H1 (cell line): ENCODE results near the gene ZBTB38. TPM values are rescaled to one million over a fixed set of nuclear protein-coding genes. Genes with fewer than 3 reads are reported as not detected.

Experiments used
- CTCF ChIA-PET: fragments of 300-600 bp; sonication (Branson Sonifier 250); formaldehyde crosslinking; loops from one replicate; lab custom pipeline; 2021; ENCODE audit not compliant: partially characterized antibody; lab: Charles Lee
- POLR2A ChIA-PET: fragments of 300-600 bp; sonication (Branson Sonifier 250); formaldehyde crosslinking; loops from one replicate; lab custom pipeline; 2021; ENCODE audit warnings: inconsistent platforms; ENCODE audit not compliant: partially characterized antibody; lab: Charles Lee
- DNase-seq, 2 experiments: peaks; one replicate each; pipeline versions ENCODE4 v3.0.0 to v3.0.0-alpha.2; 2010 to 2022; ENCODE audit warnings: low spot score in 2 of 2, low read depth in 1 of 2, mixed read lengths in 1 of 2
- FAIRE-seq: peaks from 2 replicates; lab custom pipeline; 2011; peaks lifted over from hg19 to GRCh38; lab: Jason Lieb, UNC
- H2AFZ ChIP-seq: 2 replicates; pipeline ENCODE4 v1.8.1; 2012; ENCODE audit warnings: low read length, inconsistent platforms
- H2AK5ac ChIP-seq: 2 replicates; pipeline ENCODE4 v1.6.1; 2013; ENCODE audit warnings: low read depth, low read length
- H2BK120ac ChIP-seq: replicated peaks from 2 replicates; pipeline ENCODE3; 2013; ENCODE audit warnings: low read depth, low read length, inconsistent platforms
- H2BK12ac ChIP-seq: 2 replicates; pipeline ENCODE4 v1.6.1; 2013; ENCODE audit warnings: low read depth, low read length
- H2BK15ac ChIP-seq: 2 replicates; pipeline ENCODE4 v1.6.1; 2013; ENCODE audit warnings: low read length
- H2BK20ac ChIP-seq: 2 replicates; pipeline ENCODE4 v1.6.1; 2013; ENCODE audit warnings: low read length
- H2BK5ac ChIP-seq: 2 replicates; pipeline ENCODE4 v1.6.1; 2013; ENCODE audit warnings: low read depth, low read length
- H3K14ac ChIP-seq: 2 replicates; pipeline ENCODE4 v1.6.1; 2013; ENCODE audit warnings: inconsistent platforms; ENCODE audit not compliant: insufficient read length
- H3K18ac ChIP-seq: 2 replicates; pipeline ENCODE4 v1.6.1; 2013; ENCODE audit warnings: low read length; ENCODE audit errors: extremely low read depth
- H3K23ac ChIP-seq: 2 replicates; pipeline ENCODE4 v1.6.1; 2013; ENCODE audit warnings: inconsistent platforms; ENCODE audit not compliant: insufficient read length
- H3K23me2 ChIP-seq: 2 replicates; pipeline ENCODE4 v1.6.1; 2013; ENCODE audit warnings: low read depth, low read length
- H3K27ac ChIP-seq: 2 replicates; pipeline ENCODE4 v1.6.1; 2011; ENCODE audit warnings: low read depth, low read length, inconsistent platforms
- H3K27me3 ChIP-seq, 4 experiments: replicated peaks in 1 of 4; 1 replicate in 1 of 4; 2 replicates in 3 of 4; pipeline versions ENCODE4 v1.6.1 to v1.8.1; 2011 to 2013; ENCODE audit warnings: low read length in 3 of 4, mild to moderate bottlenecking in 3 of 4, inconsistent platforms in 2 of 4, mixed read lengths in 2 of 4, moderate library complexity in 1 of 4; ENCODE audit not compliant: control insufficient read depth in 3 of 4, insufficient read depth in 3 of 4; ENCODE audit errors: extremely low read depth in 1 of 4
- H3K36me3 ChIP-seq, 4 experiments: 2 replicates each; pipeline versions ENCODE4 v1.6.1 to v1.8.1; 2011 to 2013; ENCODE audit warnings: mild to moderate bottlenecking in 4 of 4, low read length in 3 of 4, moderate library complexity in 2 of 4, control low read depth in 1 of 4, inconsistent platforms in 1 of 4; ENCODE audit not compliant: insufficient read depth in 4 of 4, control insufficient read depth in 2 of 4
- H3K4ac ChIP-seq: replicated peaks from 2 replicates; pipeline ENCODE3; 2013; ENCODE audit warnings: low read length, low read depth, mixed read lengths, inconsistent platforms; ENCODE audit not compliant: insufficient read length
- H3K4me1 ChIP-seq, 4 experiments: replicated peaks in 1 of 4; 1 replicate in 1 of 4; 2 replicates in 3 of 4; pipeline versions ENCODE4 v1.6.1 to v1.8.1; 2011 to 2013; ENCODE audit warnings: low read length in 3 of 4, inconsistent platforms in 2 of 4, mixed read lengths in 1 of 4; ENCODE audit not compliant: insufficient read depth in 4 of 4, control insufficient read depth in 3 of 4
- H3K4me2 ChIP-seq, 2 experiments: 2 replicates each; pipeline versions ENCODE4 v1.6.1 to v1.8.1; 2011 to 2013; ENCODE audit warnings: low read depth in 2 of 2, low read length in 2 of 2, control low read depth in 1 of 2, inconsistent platforms in 1 of 2, mild to moderate bottlenecking in 1 of 2; ENCODE audit not compliant: insufficient read depth in 1 of 2
- H3K4me3 ChIP-seq, 4 experiments: fragments of 200-600, 300-600 bp in 1 of 4; sonication (generic), shearing (Covaris generic), sonication (Bioruptor Twin) in 1 of 4; 2 replicates each; pipeline versions ENCODE4 v1.5.1 to v1.8.1; 2011 to 2016; ENCODE audit warnings: low read length in 4 of 4, low read depth in 3 of 4, control low read depth in 2 of 4, inconsistent platforms in 2 of 4, mild to moderate bottlenecking in 2 of 4, mixed read lengths in 1 of 4, moderate library complexity in 1 of 4; ENCODE audit not compliant: insufficient read depth in 2 of 4; ENCODE audit errors: extremely low read depth in 1 of 4
- H3K56ac ChIP-seq: replicated peaks from 2 replicates; pipeline ENCODE3; 2013; ENCODE audit warnings: low read depth, mild to moderate bottlenecking, mixed read lengths, low read length, inconsistent platforms; ENCODE audit not compliant: insufficient read length
- H3K79me1 ChIP-seq: 2 replicates; pipeline ENCODE4 v1.6.1; 2013; ENCODE audit warnings: low read depth, low read length, control low read depth
- H3K79me2 ChIP-seq, 2 experiments: 2 replicates each; pipeline versions ENCODE4 v1.6.1 to v1.8.1; 2012 to 2013; ENCODE audit warnings: low read length in 2 of 2, mild to moderate bottlenecking in 2 of 2, inconsistent platforms in 1 of 2; ENCODE audit not compliant: insufficient read depth in 2 of 2, control insufficient read depth in 1 of 2
- H3K9ac ChIP-seq, 4 experiments: replicated peaks in 1 of 4; 1 replicate in 1 of 4; 2 replicates in 3 of 4; pipeline versions ENCODE4 v1.6.1 to v1.8.1; 2011 to 2013; ENCODE audit warnings: low read depth in 3 of 4, low read length in 3 of 4, control low read depth in 2 of 4, mild to moderate bottlenecking in 2 of 4, moderate library complexity in 2 of 4, inconsistent platforms in 1 of 4; ENCODE audit errors: extremely low read depth in 1 of 4
- H3K9me3 ChIP-seq, 2 experiments: 2 replicates each; pipeline versions ENCODE4 v1.6.1 to v1.8.1; 2012 to 2013; ENCODE audit warnings: mild to moderate bottlenecking in 2 of 2, moderate library complexity in 2 of 2, control low read depth in 1 of 2, inconsistent platforms in 1 of 2, low read depth in 1 of 2, low read length in 1 of 2, mixed read lengths in 1 of 2; ENCODE audit not compliant: insufficient read depth in 2 of 2
- H4K20me1 ChIP-seq, 2 experiments: replicated peaks in 1 of 2; 2 replicates each; pipeline versions ENCODE3 to v1.8.1; 2011 to 2013; ENCODE audit warnings: inconsistent platforms in 2 of 2, low read length in 2 of 2, mild to moderate bottlenecking in 1 of 2; ENCODE audit not compliant: insufficient read depth in 2 of 2, control insufficient read depth in 1 of 2
- H4K5ac ChIP-seq: 2 replicates; pipeline ENCODE4 v1.6.1; 2013; ENCODE audit warnings: low read length, low read depth, mixed read lengths, inconsistent platforms; ENCODE audit not compliant: insufficient read length
- H4K8ac ChIP-seq: 2 replicates; pipeline ENCODE4 v1.8.0; 2013; ENCODE audit warnings: mild to moderate bottlenecking, moderate library complexity, low read length, inconsistent platforms; ENCODE audit not compliant: insufficient read depth; ENCODE audit errors: extremely low read depth
- H4K91ac ChIP-seq: replicated peaks from 2 replicates; pipeline ENCODE3; 2013; ENCODE audit warnings: low read length, mixed read lengths, inconsistent platforms; ENCODE audit not compliant: insufficient read length
- CBX8 ChIP-seq: fragments of 300-800, 300-1000 bp; sonication (generic); IDR thresholded peaks from 2 replicates; pipeline ENCODE4 v1.7.1; 2016; ENCODE audit warnings: low read depth, low read length, borderline replicate concordance
- HDAC6 ChIP-seq: IDR thresholded peaks from one replicate; pipeline ENCODE4 v1.7.1; 2012; ENCODE audit warnings: low read depth, mild to moderate bottlenecking, inconsistent platforms, low read length, moderate library complexity
- MAX ChIP-seq: IDR thresholded peaks from 2 replicates; pipeline ENCODE4 v1.6.1; 2012; ENCODE audit warnings: inconsistent platforms
- SIN3A ChIP-seq, 2 experiments: IDR thresholded peaks in 1 of 2; conservative IDR thresholded peaks in 1 of 2; 2 replicates each; pipeline ENCODE4 v1.6.1; 2011 to 2012; ENCODE audit warnings: low read length in 2 of 2, improper control_type of control experiment in 1 of 2, low read depth in 1 of 2, mild to moderate bottlenecking in 1 of 2
- USF2 ChIP-seq: IDR thresholded peaks from 2 replicates; pipeline ENCODE4 v1.6.1; 2011; ENCODE audit warnings: low read length, improper control_type of control experiment
- WGBS, 2 experiments: shearing (Covaris generic) in 1 of 2; methylation state at CpG; one replicate each; pipeline versions ENCODE4 v1.1.6 to v1.1.7; 2013 to 2015; ENCODE audit warnings: low lambda C conversion rate in 2 of 2, mixed read lengths in 2 of 2, inconsistent platforms in 1 of 2, low coverage in 1 of 2, missing lambda C conversion rate in 1 of 2; ENCODE audit not compliant: insufficient replicate concordance in 2 of 2, insufficient coverage in 1 of 2, insufficient read length in 1 of 2; ENCODE audit errors: extremely low coverage in 1 of 2, missing lambda C conversion rate in 1 of 2; 5-methylcytosine and 5-hydroxymethylcytosine counted together
- polyA plus RNA-seq, 7 experiments: library from polyadenylated mRNA; depleted of rRNA in 3 of 7; stranded (reverse) in 5 of 7; unstranded in 2 of 7; fragments of >200 nt in 5 of 7; fragments of 200-250 nt in 2 of 7; gene quantifications; 1 replicate in 5 of 7; 2 replicates in 1 of 7; 4 replicates in 1 of 7; pipeline versions ENCODE4 v1.2.1 to v1.2.3, GENCODE V29; 2011 to 2013; ENCODE audit warnings: missing spikeins in 2 of 7, mixed read lengths in 2 of 7
- total RNA-seq: library from RNA; stranded (reverse); fragmentation: NEBNext Ultra II Directional; extraction: Animal tissue kit (Norgen Biotek cat#: 25700); gene quantifications from 2 replicates; pipeline ENCODE4 v1.2.1, GENCODE V29; 2021

Gene ZBTB38
- total and polyA plus RNA-seq, 2 of the 8 experiments (the other 6 are each of a cell fraction or from before 2014, with no cell fraction given): 4.4 to 10.5 TPM

- Histone ChIP-seq H4K8ac (no peak overlapping the region), H3K4me3 (no peak overlapping the region), H2BK15ac (no peak overlapping the region), H3K4me1 (peaks cover 0 to 7% (median 4%) of the 10 kb centered on the region in 4 experiments; a peak in 4 of 7 replicates), H3K27ac (no peak overlapping the region), H3K56ac (no peak overlapping the region), H3K79me1 (no peaks in the 10 kb centered on the region), H3K4me2 (no peak overlapping the region), H4K5ac (no peak overlapping the region), H2BK20ac (no peak overlapping the region), H4K20me1 (no peaks in the 10 kb centered on the region), H4K91ac (no peak overlapping the region), H3K9ac (no peak overlapping the region), H2BK120ac (no peak overlapping the region), H3K4ac (no peak overlapping the region), H3K23me2 (peaks cover 4% of the 10 kb centered on the region; the same call in 1 of the 2 replicates), H3K27me3 (peaks cover 0 to 14% (median 7%) of the 10 kb centered on the region in 4 experiments; a peak in 5 of 7 replicates), H3K36me3 (0 out of 8 replicates have a peak, but pooled peaks cover 0 to 4% (median 0%) of the 10 kb centered on the region in 4 experiments), H3K23ac (no peak overlapping the region), H3K9me3 (no peaks in the 10 kb centered on the region), H3K79me2 (no peaks in the 10 kb centered on the region), H2BK12ac (no peak overlapping the region), H2AFZ (peak overlapping the region; percentile 5; the same call in 1 of the 2 replicates), H3K14ac (no peak overlapping the region), H3K18ac (no peak overlapping the region), H2BK5ac (no peak overlapping the region), H2AK5ac (no peak overlapping the region)
- ChIA-PET POLR2A (interaction anchor here (0.9 to 1.4 kb wide), 4 partner anchors 9 to 31 kb away, joined by 3 to 6 read pairs (median 4); no protein-coding TSS in a partner anchor), CTCF (interaction anchor here (0.7 to 2.2 kb wide), 7 partner anchors 8 to 62 kb away, joined by 3 to 11 read pairs (median 3); no protein-coding TSS in a partner anchor)
- whole genome bisulfite sequencing, 2 experiments: 65 to 100% methylated on average over 1 to 5 of the region's 5 CpGs
- no peak for FAIRE-seq
- TF ChIP-seq USF2: no peak
- no peak for TF ChIP-seq MAX
- TF ChIP-seq HDAC6: no peak
- TF ChIP-seq SIN3A (conservative IDR thresholded peaks at IDR 0.05 in 1 of 2, IDR thresholded peaks at IDR 0.05 in 1 of 2; ENCODE audit: low read depth in 1 of 2, low read length in 2 of 2): no peak
- no peak for TF ChIP-seq CBX8
- no peak for DNase-seq
Observed at GRCh38 chr3:141400073-141400971, 32.0 kb downstream of the ZBTB38 start.
